ENCODE results near the gene KSR2.
A peak's percentile ranks its signal among the peaks of the same experiment; 100 is the strongest.
"Not testable (repeated sequence)": the region's sequence is repeated elsewhere in the genome, so short reads cannot be mapped to it uniquely, and the experiment has no call there.

Gene KSR2

DNA sequence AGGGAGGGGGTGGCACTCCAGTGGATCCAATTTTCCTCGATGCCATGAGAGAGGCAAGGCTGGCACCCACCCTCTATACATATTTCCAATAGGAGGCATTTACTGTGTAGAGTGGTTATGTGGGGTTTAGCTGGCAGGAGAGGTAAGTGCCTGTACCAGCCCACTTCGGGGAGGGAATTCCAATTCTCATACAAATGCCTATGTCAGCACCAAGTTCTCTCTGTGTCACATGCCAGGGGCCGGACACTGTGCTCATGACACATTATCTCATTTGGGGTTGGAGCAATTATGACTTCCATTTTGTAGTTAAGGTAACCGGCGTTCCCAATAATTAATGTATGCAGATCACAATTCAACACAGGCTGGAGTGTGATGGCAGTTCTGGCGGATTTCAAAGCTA is 284.3 kb downstream of the KSR2 start:
- DNase-seq: no peak

DNA sequence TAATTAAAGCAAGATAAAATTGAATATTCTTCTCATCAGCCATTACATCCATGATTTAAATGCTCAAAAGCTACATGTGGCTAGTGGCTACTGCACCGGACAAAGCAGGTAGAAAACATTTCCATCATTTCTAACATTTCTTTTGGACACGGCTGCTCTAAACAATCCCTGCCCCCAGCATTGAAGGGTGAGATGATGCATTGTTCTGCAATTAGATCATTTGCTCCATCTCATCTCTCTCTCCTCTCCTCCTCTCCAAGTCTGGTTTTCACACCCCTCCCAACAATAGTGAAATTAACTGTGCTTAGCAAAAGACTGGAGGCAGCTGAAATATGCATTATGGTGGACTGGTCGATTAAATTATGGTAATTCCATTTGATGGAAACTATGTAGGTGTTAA is 288.5 kb downstream of the KSR2 start:
- no peak for DNase-seq

DNA sequence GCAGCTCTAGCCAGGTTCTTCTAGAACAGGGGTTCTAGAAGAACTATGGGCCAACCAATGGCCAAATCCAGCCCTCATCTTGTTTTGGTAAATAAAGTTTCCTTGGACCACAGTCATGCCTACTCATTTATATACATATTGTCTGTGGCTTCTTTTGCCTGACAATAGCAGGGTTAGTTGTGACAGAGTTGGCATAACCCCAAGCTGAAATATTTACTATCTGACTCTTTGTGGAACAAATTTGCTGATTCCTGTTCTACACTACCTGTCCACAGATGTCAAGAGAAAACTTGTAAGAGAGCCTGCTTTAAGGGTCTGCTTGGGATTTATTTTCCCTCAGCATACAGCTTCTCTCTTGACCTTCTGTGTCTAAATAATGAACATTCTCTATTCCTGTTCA is 289.0 kb downstream of the KSR2 start:
- DNase-seq: no peak

DNA sequence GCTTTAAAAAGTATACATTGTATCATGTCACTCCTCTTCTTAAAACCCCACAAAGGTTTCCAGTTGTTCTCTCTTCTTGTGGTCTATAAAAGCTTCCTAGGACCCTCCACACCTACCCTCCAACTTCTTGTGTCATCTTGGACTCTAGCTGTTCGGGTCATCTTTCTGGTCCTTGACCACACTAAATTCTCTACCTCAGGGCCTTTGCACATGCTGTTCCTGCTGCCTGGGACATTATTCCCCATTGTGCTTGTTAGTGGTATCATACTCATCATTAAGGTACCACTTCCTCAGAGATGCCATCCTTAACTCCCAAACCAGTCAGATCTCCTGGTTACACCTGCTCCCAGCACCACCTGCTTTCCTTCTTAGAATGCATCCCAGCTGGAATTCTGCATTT is 294.0 kb downstream of the KSR2 start:
- DNase-seq: no peak

DNA sequence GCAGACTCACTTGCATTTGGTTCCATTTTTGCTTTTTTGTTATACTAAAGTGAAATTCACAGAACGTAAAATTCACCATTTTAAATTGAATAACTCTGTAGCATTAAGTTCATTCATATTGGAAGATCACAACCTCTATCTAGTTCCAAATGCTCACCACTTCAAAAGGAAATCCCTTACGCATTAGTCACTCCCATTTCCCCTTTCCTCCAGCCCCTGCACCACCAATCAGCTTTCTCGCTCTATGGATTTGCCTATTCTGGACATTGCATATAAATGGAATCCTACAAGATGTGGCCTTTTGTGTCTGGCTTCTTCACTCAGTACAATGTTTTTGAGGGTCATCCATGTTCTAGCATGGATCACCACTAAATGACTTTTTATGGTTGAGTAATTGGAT is 294.5 kb downstream of the KSR2 start:
- DNase-seq: no peak

DNA sequence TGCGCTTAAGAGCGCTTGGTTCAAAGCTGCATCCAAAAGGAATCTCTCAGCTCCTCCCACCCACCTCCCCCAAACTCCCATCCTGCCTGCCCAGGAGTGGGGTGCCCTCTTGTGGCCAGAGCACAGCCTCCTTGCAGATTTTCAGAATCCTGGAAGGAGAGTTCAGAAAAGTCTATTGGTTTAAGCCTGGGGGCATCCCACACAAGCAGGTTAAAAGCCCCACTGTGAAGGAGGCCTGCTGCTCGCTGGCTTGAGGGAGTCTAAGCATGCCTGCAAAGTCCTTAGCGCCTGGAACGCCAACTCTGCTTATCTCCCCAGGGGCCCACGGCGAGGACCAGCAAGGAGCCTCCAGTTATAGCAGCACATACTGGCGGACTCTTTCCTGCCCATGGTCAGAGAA is 297.1 kb downstream of the KSR2 start:
- DNase-seq: peak; percentile 5 to 22

DNA sequence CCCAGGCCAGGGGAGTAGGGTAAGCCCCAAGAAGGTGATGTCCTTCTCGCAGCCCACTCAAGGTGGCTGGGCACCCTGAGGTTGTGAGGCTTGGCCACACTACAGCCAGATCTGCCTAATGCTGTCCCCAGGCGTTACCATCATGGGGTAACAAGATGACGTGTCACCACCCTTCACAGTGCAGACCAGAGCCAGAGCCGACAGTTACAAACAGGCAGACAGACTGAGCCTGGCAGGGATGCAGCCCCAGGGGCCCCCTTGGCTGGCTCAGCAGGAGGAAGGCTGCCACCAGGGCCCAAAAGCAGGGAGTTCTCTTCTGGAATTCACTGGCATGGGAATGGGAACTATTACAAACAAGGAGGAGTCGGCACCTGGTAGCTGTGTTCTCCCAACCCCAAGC is 304.6 kb downstream of the KSR2 start:
- no peak for DNase-seq

DNA sequence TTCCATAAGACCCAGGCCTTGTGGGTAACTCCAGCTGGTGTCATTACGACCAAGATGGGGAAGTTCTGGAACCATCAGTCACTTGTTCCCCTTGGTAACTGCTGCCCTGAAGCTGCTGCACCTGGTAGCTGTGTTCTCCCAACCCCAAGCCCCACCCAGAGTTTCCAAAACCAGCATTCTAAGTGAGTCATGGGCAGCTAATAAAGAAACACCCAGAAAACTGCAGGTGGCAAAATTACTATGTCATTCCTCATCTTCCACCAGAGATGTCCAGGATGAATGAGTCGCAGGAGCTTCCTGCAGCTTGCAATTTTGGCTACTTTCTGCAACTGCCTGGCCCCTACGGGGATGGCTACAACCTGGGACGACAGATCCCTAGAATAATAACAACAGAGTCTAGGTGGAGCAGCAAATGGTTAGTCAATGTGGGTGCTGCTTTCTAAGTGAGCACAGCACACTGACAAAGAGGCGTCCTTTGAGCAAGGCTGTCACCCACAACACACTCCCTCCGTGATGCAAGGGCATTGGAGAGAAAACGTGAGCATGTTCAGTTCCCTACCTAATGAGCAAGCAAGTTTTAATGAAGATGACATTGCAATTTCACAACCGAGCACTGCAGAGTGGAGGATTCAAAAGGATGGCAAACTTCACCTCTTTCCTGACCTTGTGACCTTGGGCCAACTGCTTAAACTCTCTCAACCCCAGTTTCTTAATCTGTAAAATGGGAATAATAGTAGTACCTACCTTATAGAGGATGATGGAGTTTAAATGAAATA is 306.0 kb downstream of the KSR2 start:
- peak in 1 of 2 experiments; percentile 10 for DNase-seq

DNA sequence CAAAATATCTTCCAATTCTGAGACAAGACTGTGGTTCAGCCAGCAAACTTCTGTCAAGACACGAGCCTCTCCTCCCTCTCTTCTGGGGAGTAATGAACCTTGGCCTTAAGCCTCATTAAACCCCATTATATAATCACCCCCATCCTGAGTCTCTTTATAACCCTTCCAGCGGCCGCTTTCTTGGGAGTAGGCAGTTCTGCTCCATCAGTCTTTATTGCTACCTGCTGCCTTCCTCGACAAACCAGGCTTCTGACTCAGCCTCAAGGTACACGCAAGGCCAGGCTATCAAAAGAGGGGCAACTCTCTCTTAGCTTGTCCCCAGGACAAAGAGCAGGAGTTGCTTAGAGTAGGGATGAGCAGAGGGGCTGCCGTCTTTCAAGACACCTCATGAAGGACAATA is 306.6 kb downstream of the KSR2 start:
- DNase-seq: no peak

DNA sequence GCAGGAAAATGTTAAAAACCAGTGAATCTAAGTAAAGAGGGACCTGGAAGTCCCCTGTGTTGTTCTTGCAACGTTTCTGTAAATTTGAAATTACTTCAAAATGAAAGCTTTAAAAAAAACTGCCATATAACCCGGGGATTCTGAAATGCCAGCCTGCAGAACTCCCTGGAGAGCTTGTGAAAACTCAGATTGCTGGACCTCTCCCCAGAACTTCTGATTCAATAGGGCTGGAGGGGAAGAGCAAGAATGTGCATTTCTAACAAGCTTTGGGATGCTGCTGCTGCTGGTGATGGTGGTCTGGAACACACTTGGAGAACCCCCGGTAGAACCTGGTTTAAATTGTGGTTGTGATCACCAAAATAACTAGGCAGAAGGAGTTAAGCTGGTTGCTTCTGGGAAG is 307.3 kb downstream of the KSR2 start:
- DNase-seq: no peak

DNA sequence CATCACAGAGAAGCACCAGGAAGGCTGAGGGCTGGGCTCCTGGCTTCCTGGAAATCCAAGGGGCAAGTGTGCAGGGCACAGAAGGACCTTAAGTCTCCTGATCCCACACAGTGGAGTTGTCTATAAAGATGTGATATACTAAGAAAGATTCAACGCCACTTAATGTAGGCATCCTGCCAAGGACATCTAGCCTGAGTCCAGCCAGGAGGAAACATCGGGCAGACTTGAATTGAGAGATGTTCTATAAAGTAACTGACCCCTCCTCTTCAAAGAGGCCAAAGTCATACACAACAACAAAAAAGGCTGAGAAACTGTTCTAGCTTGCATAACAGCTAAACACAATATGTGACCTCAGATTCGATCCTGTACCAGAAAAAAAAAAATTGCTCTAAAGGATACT is 307.9 kb downstream of the KSR2 start:
- DNase-seq: no peak

DNA sequence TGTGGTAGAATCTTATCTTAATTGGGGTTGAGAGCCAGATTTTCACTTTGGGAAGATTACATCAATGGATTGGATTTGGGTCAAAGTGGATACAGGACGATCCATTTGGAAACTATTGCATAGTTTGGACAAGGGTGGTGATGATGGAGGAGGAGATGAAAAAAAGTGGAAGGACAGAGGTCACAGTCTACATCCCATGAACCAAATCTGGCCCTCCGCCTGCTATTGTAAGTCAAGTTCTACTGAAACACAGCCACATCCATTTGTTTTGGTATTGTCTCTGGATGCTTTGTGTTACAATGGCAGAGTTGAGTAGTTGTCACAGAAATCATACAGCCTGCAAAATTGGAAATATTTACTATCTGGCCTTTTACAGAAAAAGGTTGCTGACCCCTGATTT is 310.6 kb downstream of the KSR2 start:
- no peak for DNase-seq

DNA sequence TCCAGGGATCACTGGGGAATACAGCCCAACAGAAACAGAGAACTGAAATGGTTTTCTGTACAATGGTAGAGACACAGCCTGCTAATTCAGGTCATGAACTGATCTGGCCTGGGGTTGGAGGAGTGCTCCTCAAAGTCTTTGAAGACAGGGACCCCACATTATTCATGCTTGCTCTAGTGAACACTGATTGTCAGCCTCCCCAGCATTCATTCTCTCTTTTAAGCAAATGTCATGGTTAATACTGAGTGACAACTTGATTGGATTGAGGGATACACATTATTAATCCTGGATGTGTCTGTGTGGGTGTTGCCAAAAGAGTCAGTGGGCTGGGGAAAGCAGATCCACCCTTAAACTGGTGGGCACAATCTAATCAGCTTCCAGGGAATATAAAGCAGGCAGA is 319.0 kb downstream of the KSR2 start:
- DNase-seq: no peak

DNA sequence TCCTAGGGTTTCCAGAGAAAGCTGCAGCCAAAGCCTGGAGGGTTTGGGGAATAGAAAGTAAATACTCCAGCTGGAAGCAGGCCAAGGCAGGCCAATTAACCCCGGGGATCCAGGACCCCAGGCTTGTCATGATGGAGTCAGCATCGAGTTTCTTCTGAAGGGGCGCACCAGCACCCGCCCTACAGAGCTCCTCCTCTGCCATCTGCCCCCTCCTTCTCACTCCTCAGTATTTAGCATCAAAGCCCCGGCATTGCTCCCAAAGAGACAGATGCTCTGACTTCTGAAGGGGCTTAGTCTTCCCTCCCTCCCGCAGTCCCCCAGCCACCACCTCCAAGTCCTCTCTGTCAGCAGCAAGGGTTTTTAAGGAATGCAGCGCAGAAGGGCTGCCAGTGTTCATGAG is 322.3 kb downstream of the KSR2 start:
- DNase-seq: no peak

DNA sequence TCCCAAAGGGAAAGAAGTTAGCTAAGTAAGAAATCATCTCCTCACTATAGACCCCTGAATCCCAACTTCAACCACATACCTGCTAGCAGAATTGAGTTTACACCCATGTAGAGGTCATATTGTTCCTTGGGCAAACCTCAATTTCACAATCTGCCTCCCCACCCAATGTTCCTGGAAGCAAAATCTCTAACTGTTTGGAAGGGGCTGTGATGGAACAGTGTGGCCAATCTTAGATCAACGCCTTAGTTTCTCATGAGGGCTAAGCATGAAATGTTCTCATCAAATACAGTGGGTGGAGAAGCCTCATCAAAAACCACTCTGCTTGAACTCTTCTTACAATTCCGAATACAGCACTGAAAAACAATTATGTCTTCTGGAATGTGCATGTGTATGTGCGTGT is 323.3 kb downstream of the KSR2 start:
- DNase-seq: no peak

DNA sequence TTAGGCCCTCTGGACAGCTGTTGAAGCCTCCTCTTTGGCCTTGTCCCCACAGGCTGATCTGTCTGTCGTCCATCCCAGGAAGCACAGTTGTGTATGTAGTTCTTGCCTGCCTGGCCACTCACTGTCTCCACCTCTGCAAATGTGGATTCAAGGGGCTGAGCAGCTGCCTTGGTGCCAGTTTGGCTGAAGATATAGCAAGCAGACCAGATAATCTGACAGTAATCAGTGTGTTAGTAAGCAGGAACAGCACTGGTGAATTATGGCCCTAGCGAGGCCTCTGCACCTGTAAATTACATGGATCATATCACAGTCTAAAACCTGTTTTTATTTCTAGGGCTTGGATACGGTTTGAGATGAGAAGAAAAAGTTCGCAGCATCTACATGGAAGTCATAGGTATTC is 324.8 kb downstream of the KSR2 start:
- DNase-seq: no peak

DNA sequence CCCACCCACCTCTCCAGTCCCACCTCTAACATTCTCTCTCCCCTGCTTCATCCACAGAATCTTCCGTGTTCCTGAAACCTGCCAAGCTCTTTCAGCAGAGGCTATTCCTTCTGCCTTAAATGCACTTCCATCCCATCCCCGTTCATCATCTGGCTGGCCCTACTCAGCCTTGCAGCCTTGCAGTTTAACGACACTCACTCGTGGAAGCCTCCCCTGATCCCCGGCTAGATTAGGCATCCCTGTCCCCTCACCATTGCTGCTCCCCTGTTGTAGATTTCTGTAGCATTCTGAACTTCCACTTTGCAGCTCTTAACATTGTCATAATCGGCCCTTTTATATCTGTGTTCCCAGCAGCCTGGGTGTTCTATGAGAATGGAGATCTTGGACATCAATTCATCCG is 326.9 kb downstream of the KSR2 start:
- no peak for DNase-seq

DNA sequence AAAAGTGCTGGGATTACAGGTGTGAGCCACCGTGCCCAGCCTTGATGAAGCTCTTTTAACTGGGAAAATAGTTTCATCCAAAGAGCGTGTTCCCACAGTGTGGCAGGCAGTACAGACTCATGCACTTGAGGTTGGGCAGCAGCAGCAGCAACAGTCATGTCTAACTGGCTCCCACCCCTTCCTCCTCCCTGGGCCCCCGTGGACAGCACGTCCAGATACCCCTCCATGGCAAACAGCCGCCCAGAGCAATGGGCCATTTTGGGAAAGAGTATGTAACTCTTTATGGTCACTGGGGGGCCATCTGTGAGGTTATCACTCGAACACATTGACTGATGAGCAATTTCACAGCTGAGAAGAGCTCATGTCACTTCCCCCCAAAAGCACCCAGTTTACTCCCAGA is 328.3 kb downstream of the KSR2 start:
- DNase-seq: no peak

DNA sequence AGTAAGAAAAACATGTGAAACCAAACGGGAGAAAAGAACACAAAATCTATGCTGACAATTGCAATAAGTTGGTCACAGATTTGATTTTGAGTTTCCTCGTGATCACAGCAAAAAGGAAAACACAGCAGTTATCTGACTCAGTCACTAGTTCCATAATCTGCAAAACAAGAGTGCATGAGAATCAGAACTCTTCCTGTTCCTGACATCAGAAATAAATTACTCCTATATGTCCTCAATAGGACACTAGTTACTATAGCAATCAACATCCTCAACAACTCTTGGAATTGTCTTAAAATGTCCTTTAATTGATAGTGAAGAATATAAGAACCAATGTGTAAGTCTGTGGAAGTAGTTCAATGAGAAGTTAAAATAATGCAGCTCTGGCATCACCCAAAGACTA is 339.3 kb downstream of the KSR2 start:
- DNase-seq: no peak

DNA sequence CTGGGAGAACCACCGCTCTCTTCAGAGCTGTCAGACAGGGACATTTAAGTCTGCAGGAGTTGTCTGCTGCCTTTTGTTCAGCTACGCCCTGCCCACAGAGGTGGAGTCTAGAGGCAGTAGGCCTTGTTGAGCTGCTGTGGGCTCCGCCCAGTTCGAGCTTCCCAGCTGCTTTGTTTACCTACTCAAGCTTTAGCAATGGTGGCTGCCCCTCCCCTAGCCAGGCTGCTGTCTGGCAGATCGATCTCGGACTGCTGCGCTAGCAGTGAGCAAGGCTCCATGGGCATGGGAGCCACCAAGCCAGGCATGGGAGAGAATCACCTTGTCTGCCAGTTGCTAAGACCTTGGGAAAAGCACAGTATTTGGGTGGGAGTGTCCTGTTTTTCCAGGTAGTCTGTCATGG is 340.1 kb downstream of the KSR2 start:
- DNase-seq: not testable (repeated sequence)

DNA sequence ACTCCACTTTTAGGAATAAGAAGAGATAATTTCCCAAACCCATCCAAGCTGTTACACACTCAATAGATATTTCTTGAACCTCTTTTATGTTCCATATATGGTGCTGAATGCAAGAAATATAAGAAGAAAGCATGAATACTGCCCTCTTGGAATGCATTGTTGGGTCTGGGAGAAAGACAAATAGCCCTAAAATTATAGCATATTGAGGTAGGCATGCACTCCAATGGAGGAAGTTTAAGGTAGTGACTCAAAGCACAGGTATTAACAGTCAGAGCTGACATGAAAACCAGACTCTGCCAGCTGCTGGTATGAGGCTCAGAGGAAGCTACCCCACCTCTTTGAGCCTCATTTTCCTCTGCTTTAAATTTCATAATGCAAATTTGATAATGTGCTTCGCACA is 346.0 kb downstream of the KSR2 start:
- no peak for DNase-seq

DNA sequence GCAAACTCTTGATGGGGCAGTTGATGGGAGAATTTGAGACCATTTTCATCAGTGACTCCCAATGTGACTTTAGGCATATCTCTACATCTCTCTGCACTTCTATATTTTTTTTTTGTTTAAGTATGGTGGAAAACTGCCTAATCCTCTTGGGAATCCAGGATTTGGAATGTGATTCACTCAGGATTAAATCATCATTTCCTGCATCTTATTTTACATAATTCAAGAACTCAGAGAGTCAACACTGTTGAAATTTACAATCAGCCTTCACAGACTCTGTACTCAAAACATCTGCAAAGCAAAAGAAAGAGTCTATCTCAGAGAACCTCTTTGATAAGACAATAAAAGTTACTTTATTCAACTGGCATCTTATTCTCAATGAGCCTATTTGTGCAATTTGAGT is 346.7 kb downstream of the KSR2 start:
- DNase-seq: no peak

DNA sequence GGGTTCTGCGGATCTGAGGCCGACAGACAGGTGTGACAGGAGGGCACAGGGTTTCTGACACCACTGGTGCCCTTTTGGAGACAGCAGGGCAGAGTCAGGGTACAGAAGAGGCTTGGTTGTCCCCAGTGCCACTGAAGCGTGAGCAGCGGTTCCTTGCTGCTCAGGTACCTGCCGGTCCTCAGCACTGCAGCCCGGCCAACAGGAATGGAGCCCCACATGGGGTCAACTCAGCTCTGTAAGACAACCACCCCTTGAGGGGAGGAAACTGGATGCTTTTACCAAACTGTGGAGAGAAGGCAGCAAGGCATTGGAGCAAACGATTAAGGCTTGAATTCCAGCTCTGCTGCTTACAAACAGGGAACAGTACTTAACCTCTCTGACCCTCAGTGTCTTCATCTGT is 361.0 kb downstream of the KSR2 start:
- no peak for DNase-seq

DNA sequence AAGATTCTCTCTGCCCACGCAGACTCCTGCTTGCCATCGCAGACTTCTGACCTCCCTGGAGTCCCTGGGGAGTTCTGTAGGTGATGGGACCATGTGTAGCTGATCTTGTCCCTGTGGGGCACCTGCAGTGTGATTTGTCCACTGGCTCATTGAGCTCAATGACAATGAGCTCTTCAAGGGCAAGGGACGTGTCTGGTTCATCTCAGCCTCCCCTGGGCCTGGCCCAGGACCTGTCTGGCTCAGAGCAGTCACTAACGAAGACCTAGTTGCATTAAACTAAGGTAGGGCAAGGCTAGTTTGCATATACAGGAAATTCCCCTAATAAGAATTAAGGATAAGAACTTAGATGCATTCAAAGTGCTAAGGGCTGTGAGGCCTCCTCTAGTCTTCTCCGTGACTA is 361.8 kb downstream of the KSR2 start:
- DNase-seq: no peak

DNA sequence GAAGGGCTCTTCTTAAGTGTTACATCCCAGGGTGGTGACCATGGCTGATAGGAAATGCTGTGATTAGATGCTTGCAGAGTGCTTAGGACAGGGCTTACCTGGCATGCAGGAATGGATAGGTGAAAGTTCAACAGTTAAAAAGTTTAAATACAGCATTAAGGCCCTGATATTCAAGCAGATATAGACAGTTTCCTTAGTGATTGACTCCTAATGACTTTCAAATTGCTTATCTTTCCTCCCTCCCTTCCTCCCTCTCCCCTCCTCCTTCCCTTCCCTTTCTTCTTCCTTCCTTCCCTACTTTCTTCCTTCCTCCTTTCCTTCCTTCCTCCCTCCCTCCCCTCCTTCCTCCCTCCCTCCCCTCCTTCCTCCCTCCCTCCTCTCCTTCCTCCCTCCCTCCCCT is 362.8 kb downstream of the KSR2 start:
- no peak for DNase-seq

Data from SW 1271 (cell line).